Measurements from ENCODE around the gene KRT80. TPM values are rescaled to one million over a fixed set of nuclear protein-coding genes. Genes with fewer than 3 reads are reported as not detected.

Gene KRT80
- total and polyA plus RNA-seq, 2 of the 13 experiments (the other 11 are each of a cell fraction or from before 2014, with no cell fraction given) = 0.27 to 0.53 TPM

DNA sequence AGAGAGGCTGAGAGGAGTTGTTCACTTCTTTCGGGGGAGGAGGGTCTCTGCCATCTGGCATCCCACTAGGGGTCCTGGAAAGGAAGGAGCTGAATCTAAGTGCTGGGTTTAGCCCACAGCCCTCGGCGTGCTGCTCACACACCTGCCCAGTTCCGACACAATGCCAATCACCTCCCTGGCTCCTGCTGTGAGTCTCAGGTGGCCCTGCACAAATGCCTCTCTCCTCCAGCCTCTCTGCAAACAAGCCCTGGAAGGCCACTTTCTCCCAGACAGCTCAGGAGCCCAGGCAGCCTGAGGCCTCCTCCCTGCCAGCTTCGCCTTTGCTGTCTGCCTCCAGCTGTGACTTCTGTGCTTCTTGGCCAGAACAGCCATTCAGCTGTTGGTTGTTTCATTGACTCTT is 61.1 kb downstream of the KRT80 start:
- peaks cover 4 to 19% of the 10 kb centered on the region in 2 experiments; a peak in 2 of 5 replicates for H3K27me3 ChIP-seq (ENCODE audit: control insufficient read depth in 1 of 2, insufficient read depth in 2 of 2, low read length in 2 of 2)
- TF ChIP-seq HMGA1 (CRISPR knock-in tag; conservative IDR thresholded peaks at IDR 0.05) (no peak), RAD21 (CRISPR knock-in tag; IDR thresholded peaks at IDR 0.05) (no peak), RBAK (CRISPR knock-in tag; IDR thresholded peaks at IDR 0.05) (no peak), ZMYM2 (CRISPR knock-in tag; IDR thresholded peaks at IDR 0.05) (no peak), SNAPC5 (CRISPR knock-in tag; IDR thresholded peaks at IDR 0.05; ENCODE audit: borderline replicate concordance) (no peak), GLI4 (CRISPR knock-in tag; IDR thresholded peaks at IDR 0.05; ENCODE audit: borderline replicate concordance) (no peak), NFYB (CRISPR knock-in tag; IDR thresholded peaks at IDR 0.05) (no peak), SKIL (CRISPR knock-in tag; IDR thresholded peaks at IDR 0.05; ENCODE audit: borderline replicate concordance) (no peak), ZNF547 (CRISPR knock-in tag; IDR thresholded peaks at IDR 0.05) (no peak), ZNF562 (CRISPR knock-in tag; IDR thresholded peaks at IDR 0.05; ENCODE audit: borderline replicate concordance) (no peak), ZKSCAN1 (IDR thresholded peaks at IDR 0.05; ENCODE audit: low read length) (no peak), ZNF24 (IDR thresholded peaks at IDR 0.05) (no peak), CHD2 (IDR thresholded peaks at IDR 0.05; ENCODE audit: low read depth, low read length) (no peak), ZNF574 (CRISPR knock-in tag; IDR thresholded peaks at IDR 0.05) (no peak)
- TF ChIP-seq, protein P1, sequence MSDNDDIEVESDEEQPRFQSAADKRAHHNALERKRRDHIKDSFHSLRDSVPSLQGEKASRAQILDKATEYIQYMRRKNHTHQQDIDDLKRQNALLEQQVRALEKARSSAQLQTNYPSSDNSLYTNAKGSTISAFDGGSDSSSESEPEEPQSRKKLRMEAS (IDR thresholded peaks at IDR 0.05) = no peak
- H3K4me3 ChIP-seq (replicated peaks in 1 of 3; ENCODE audit: insufficient read depth in 1 of 3, low read depth in 2 of 3, low read length in 3 of 3) = no peak overlapping the region
- no peak overlapping the region for H3K4me2 ChIP-seq (ENCODE audit: low read depth, low read length)
- WGBS (ENCODE audit: low lambda C conversion rate) = 45% methylated on average over 5 of the region's 5 CpGs
- FAIRE-seq (no peak), DNase-seq (ENCODE audit: low spot score) (no peak), ATAC-seq (no peak)
- no peaks in the 10 kb centered on the region for H4K20me1 ChIP-seq (ENCODE audit: insufficient read depth, low read length)
- BruUV-seq (replicated peaks) = no TSS peak
- H2AFZ ChIP-seq (ENCODE audit: low read length) = no peak overlapping the region
- CTCF ChIA-PET (ENCODE audit: low intra/inter-chr PET ratio, low total read pairs) = no interaction called here
- POLR2A ChIA-PET = no interaction called here
- H3K36me3 ChIP-seq (replicated peaks in 1 of 2; ENCODE audit: control insufficient read depth in 1 of 2, insufficient read depth in 2 of 2, low read length in 2 of 2) = no peaks in the 10 kb centered on the region
- H3K4me1 ChIP-seq (ENCODE audit: insufficient read depth, low read length) = no peaks in the 10 kb centered on the region
- H3K9me3 ChIP-seq (ENCODE audit: low read length) = no peaks in the 10 kb centered on the region
- in situ Hi-C loops (cut with HindIII; ENCODE audit: extremely low pct_ligation_motif_present, low pct_unique_long_range_greater_than_20kb) (loop anchor here (25.0 kb wide), 2 partner anchors 407 to 857 kb away; no protein-coding TSS in a partner anchor), intact Hi-C loops (cut with micrococcal nuclease; ENCODE audit: unreplicated experiment) (no loop called here)
- H3K9ac ChIP-seq (ENCODE audit: insufficient read depth, low read depth, low read length) = no peak overlapping the region
- H3K79me2 ChIP-seq (ENCODE audit: insufficient read depth, low read length) = no peaks in the 10 kb centered on the region
- H3K27ac ChIP-seq (ENCODE audit: extremely low read length, insufficient read depth, low read length) = no peak overlapping the region
